Cardiac fibroblast (primary cell): ENCODE data around the gene UCHL5.
A peak's percentile ranks its signal among the peaks of the same experiment; 100 is the strongest.

Experiments used
- DNase-seq, 2 donors: peaks; one replicate each; pipeline versions ENCODE4 v3.0.0 to v3.0.0-alpha.2; 2010; ENCODE audit warnings: low read depth in 2 of 2
- H3K4me3 ChIP-seq, 2 donors: replicated peaks in 1 of 2; 1 replicate in 1 of 2; 2 replicates in 1 of 2; pipeline ENCODE4 v1.5.1; 2011; ENCODE audit warnings: low read depth in 2 of 2, low read length in 2 of 2, mild to moderate bottlenecking in 2 of 2, moderate library complexity in 1 of 2
- CTCF ChIP-seq: IDR thresholded peaks from one replicate; pipeline ENCODE4 v1.5.1; 2011; ENCODE audit warnings: low read depth, mild to moderate bottlenecking, low read length, inconsistent platforms

Gene UCHL5

GRCh38 chr1:193083365-193084088 lies 24.4 kb upstream of the UCHL5 start:
- DNase-seq = no peak
- no peak for TF ChIP-seq CTCF
- H3K4me3 ChIP-seq = no peak overlapping the region

- no peak for DNase-seq
- H3K4me3 ChIP-seq = no peak overlapping the region
- TF ChIP-seq CTCF = no peak
Measured at GRCh38 chr1:193079187-193079586, 20.0 kb upstream of the UCHL5 start.

- no peak overlapping the region for H3K4me3 ChIP-seq
- TF ChIP-seq CTCF = no peak
- no peak for DNase-seq
Measured at GRCh38 chr1:193077991-193078390, 18.8 kb upstream of the UCHL5 start.

GRCh38 chr1:193070942-193071341 lies 11.8 kb upstream of the UCHL5 start:
- no peak for TF ChIP-seq CTCF
- no peak overlapping the region for H3K4me3 ChIP-seq
- no peak for DNase-seq

- peak in 1 of 2 donors; percentile 8 for DNase-seq
- H3K4me3 ChIP-seq = no peak overlapping the region
- no peak for TF ChIP-seq CTCF
Measured at GRCh38 chr1:193070386-193070753, 11.2 kb upstream of the UCHL5 start.

GRCh38 chr1:193069748-193070385 lies 10.7 kb upstream of the UCHL5 start:
- TF ChIP-seq CTCF = peak; percentile 46
- H3K4me3 ChIP-seq = no peak overlapping the region
- DNase-seq = peak; percentile 16 to 24

- no peak for TF ChIP-seq CTCF
- no peak overlapping the region for H3K4me3 ChIP-seq
- peak in 1 of 2 donors; percentile 2 for DNase-seq
Measured at GRCh38 chr1:193068013-193068412, 8.9 kb upstream of the UCHL5 start.
